Vagina (tissue), 2 donors: ENCODE measurements around the gene UNC5CL. TPM values are rescaled to one million over a fixed set of nuclear protein-coding genes. Genes with fewer than 3 reads are reported as not detected.

Experiments
- DNase-seq, 2 donors: peaks; one replicate each; pipeline ENCODE4 v3.0.0-alpha.2; 2017; ENCODE audit errors: extremely low spot score in 2 of 2
- H3K27ac ChIP-seq: fragments of 200-600 bp; sonication (generic); one replicate; pipeline ENCODE4 v1.5.1; 2019
- H3K27me3 ChIP-seq: fragments of 200-600 bp; sonication (generic); one replicate; pipeline ENCODE4 v1.5.1; 2019
- H3K36me3 ChIP-seq, 2 donors: fragments of 200-600 bp; sonication (generic); one replicate each; pipeline ENCODE4 v1.5.1; 2017 to 2019
- H3K4me1 ChIP-seq: fragments of 200-600 bp; sonication (generic); one replicate; pipeline ENCODE4 v1.5.1; 2019
- H3K4me3 ChIP-seq, 2 donors: fragments of 200-600 bp; sonication (generic); 1 replicate in 1 of 2; 2 replicates in 1 of 2; pipeline ENCODE4 v1.5.1; 2016 to 2019
- H3K9me3 ChIP-seq: fragments of 200-600 bp; sonication (generic); one replicate; pipeline ENCODE4 v1.5.1; 2019
- POLR2A ChIP-seq, 2 donors: fragments of 450-650 bp; IDR thresholded peaks; one replicate each; pipeline ENCODE4 v1.6.1; 2017; ENCODE audit warnings: antibody characterized with exemption in 2 of 2, mild to moderate bottlenecking in 2 of 2, moderate library complexity in 2 of 2
- POLR2AphosphoS5 ChIP-seq, 2 donors: sonication (generic); formaldehyde crosslinking; IDR thresholded peaks; one replicate each; pipeline ENCODE4 v1.9.0; 2017; ENCODE audit warnings: antibody characterized with exemption in 2 of 2, mild to moderate bottlenecking in 2 of 2, low read depth in 1 of 2; ENCODE audit not compliant: insufficient read depth in 1 of 2
- intact Hi-C: fragments of 100-400 bp; cut with DNase I; formaldehyde crosslinking; loops from one replicate; pipeline ENCODE4 v1.15.1; 2023
- total RNA-seq: library from RNA; depleted of rRNA; stranded (reverse); fragments of >200 nt; gene quantifications from one replicate; pipeline ENCODE4 v1.2.3, GENCODE V29; 2016
- TF ChIP-seq, protein P1 (sequence below), 3 experiments: fragments of 450-650 bp in 2 of 3; fragments of 200-600 bp in 1 of 3; sonication (generic) in 1 of 3; IDR thresholded peaks; one replicate each; pipeline ENCODE4 v1.5.1; 2017 to 2019; ENCODE audit warnings: antibody characterized with exemption in 3 of 3, mild to moderate bottlenecking in 2 of 3, moderate library complexity in 2 of 3

The UNC5CL gene
- total RNA-seq, 1 donor from 2014 or later, result 0.25 TPM

DNA sequence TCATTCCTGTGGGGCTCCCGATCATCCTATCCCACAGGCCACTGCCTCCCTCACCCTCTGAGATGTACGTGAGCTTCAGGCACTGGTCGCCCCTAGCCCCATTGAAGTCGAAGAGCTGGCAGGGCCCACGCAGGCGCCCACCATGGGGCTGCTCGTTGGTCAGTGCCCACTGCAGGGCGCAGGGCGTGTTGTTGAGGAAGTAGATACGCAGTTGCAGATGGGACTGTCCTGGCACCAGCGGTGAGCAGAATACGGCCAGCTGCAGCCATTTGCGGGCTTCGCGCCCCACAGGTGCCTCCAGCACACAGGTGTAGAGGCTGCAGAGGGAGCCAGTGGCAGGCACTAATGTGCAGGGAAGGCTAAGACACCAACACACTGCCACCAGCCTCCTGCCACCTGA lies 6.2 kb downstream of the UNC5CL start:
- TF ChIP-seq POLR2AphosphoS5 (IDR thresholded peaks at IDR 0.05; ENCODE audit: insufficient read depth in 1 of 2, low read depth in 1 of 2), result no peak
- H3K27me3 ChIP-seq, result no peaks in the 10 kb centered on the region
- no peaks in the 10 kb centered on the region for H3K9me3 ChIP-seq
- H3K27ac ChIP-seq, result no peak overlapping the region
- intact Hi-C loops, result no loop called here
- H3K4me1 ChIP-seq, result peaks cover 7% of the 10 kb centered on the region
- no peak overlapping the region for H3K4me3 ChIP-seq
- no peaks in the 10 kb centered on the region for H3K36me3 ChIP-seq
- no peak for DNase-seq

DNA sequence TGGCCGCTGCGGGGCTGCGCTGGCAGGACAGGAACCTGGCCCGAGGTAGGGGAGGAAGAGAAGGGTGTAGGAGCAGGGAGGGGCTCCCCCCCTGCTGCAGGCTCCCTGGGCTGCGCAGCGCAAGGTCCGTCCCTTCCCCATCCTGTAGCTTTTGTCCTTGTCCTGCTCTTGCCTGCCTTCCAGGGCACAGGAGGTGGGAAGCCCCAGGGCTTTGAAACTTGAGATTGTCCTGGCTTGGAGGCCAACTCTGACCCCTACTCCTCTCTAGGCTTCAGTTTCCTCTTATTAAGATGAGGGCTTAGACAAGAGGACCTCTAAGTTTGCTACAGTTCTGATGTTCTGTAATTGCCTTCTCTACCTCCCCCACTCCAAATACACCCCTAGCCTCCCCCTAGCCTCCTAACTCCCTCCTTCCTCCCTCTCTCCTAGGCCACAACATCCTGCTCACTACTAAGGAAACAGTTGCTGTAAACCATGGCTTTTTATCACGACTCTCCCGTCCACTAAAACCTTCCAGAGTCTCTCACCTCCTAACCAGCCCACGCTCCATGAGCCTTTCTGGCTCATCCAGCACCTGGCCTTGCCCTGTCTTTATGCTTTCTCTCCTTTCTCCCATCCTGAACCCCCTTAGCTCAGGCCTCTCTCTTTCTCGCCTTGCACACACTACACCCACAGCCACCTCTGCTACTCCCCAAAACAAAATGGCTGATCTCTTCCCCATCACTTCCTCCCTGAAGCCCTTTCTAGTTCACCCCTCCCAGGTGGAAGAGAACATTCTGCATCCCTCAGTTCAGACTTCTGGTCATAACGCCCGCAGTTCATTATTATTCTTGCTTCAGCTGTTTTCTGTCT lies 10.2 kb downstream of the UNC5CL start:
- H3K36me3 ChIP-seq, result no peaks in the 10 kb centered on the region
- no peaks in the 10 kb centered on the region for H3K9me3 ChIP-seq
- intact Hi-C loops, result no loop called here
- H3K27ac ChIP-seq, result peak overlapping the region; percentile 76
- peaks cover 16% of the 10 kb centered on the region for H3K4me1 ChIP-seq
- TF ChIP-seq POLR2AphosphoS5 (IDR thresholded peaks at IDR 0.05; ENCODE audit: insufficient read depth in 1 of 2, low read depth in 1 of 2) (no peak), POLR2A (IDR thresholded peaks at IDR 0.05) (no peak)
- TF ChIP-seq, protein P1, sequence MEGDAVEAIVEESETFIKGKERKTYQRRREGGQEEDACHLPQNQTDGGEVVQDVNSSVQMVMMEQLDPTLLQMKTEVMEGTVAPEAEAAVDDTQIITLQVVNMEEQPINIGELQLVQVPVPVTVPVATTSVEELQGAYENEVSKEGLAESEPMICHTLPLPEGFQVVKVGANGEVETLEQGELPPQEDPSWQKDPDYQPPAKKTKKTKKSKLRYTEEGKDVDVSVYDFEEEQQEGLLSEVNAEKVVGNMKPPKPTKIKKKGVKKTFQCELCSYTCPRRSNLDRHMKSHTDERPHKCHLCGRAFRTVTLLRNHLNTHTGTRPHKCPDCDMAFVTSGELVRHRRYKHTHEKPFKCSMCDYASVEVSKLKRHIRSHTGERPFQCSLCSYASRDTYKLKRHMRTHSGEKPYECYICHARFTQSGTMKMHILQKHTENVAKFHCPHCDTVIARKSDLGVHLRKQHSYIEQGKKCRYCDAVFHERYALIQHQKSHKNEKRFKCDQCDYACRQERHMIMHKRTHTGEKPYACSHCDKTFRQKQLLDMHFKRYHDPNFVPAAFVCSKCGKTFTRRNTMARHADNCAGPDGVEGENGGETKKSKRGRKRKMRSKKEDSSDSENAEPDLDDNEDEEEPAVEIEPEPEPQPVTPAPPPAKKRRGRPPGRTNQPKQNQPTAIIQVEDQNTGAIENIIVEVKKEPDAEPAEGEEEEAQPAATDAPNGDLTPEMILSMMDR (IDR thresholded peaks at IDR 0.05), result no peak
- peak overlapping the region; percentile 46 to 55 for H3K4me3 ChIP-seq
- DNase-seq, result no peak
- H3K27me3 ChIP-seq, result no peaks in the 10 kb centered on the region

DNA sequence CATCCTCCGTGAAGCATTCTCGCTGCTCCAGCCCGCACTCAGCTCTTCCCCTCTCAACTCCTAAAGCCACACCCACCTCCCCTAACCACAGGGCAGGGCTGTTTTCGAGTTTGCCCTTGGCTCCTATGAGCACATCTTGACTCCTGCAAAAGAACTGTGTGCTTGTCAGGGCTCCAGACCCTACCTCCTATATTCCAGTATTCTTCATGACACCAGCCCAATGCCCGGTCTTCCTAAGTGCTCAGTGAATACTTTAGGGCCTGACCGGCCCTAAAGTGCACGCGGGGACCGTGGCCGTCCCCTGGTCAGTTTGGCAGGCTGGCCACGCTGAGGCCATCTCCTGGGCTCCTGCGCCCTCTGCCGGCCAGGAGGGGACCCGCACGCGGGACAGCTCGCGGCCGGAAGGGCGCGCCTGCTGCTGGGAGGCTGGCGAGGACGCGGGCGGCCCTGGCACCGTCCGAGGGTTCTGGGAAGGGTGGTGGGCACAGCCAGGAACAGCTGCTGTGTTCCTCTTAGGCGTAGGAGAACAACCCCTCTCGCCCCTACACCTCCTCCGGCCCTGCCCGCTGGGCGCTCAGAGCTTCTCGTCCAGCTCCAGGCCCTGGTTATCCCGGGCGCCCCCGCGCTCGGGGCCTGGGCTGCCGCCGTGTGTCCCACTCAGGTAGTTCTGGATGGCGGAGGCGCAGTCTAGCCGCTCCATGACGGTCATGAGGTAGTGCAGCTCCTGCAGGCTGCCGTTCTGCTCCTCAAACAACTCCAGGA lies 11.0 kb downstream of the UNC5CL start:
- intact Hi-C loops, result no loop called here
- Histone ChIP-seq H3K36me3 (no peaks in the 10 kb centered on the region), H3K27me3 (no peaks in the 10 kb centered on the region), H3K9me3 (no peaks in the 10 kb centered on the region), H3K4me1 (peaks cover 16% of the 10 kb centered on the region), H3K4me3 (peak overlapping the region; percentile 46 to 55), H3K27ac (peak overlapping the region; percentile 76)
- DNase-seq, result no peak
- TF ChIP-seq, protein P1 (IDR thresholded peaks at IDR 0.05), result peak; percentile 92 to 97 (median 97)
- TF ChIP-seq POLR2A (IDR thresholded peaks at IDR 0.05) (no peak), POLR2AphosphoS5 (IDR thresholded peaks at IDR 0.05; ENCODE audit: insufficient read depth in 1 of 2, low read depth in 1 of 2) (peak in 1 of 2 donors; percentile 13)

DNA sequence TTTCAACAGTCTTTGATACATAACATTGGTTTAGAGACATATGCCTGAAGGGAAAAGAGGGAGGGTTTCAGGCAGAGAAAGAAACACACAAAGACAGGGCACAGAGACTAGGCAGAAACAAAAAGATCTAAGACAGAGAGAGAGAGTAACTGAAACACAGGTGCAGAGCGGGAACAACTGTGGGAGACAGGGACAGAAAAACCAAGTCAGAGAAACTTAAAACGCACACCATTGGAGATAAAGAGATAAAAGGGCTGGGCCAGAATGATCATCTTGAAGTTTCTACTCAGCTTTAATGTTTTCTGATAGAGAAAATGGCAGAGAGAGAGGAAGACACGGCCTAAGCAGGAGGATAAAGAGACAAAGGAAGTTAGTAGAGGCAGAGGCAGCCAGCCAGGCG lies 11.8 kb downstream of the UNC5CL start:
- no peaks in the 10 kb centered on the region for H3K36me3 ChIP-seq
- H3K27me3 ChIP-seq, result no peaks in the 10 kb centered on the region
- peak overlapping the region; percentile 76 for H3K27ac ChIP-seq
- H3K4me1 ChIP-seq, result peaks cover 16% of the 10 kb centered on the region
- intact Hi-C loops, result no loop called here
- no peak for DNase-seq
- H3K9me3 ChIP-seq, result no peaks in the 10 kb centered on the region
- TF ChIP-seq, protein P1 (IDR thresholded peaks at IDR 0.05), result no peak
- TF ChIP-seq POLR2AphosphoS5 (IDR thresholded peaks at IDR 0.05; ENCODE audit: insufficient read depth in 1 of 2, low read depth in 1 of 2), result no peak
- no peak for TF ChIP-seq POLR2A (IDR thresholded peaks at IDR 0.05)
- peak overlapping the region; percentile 46 to 55 for H3K4me3 ChIP-seq

DNA sequence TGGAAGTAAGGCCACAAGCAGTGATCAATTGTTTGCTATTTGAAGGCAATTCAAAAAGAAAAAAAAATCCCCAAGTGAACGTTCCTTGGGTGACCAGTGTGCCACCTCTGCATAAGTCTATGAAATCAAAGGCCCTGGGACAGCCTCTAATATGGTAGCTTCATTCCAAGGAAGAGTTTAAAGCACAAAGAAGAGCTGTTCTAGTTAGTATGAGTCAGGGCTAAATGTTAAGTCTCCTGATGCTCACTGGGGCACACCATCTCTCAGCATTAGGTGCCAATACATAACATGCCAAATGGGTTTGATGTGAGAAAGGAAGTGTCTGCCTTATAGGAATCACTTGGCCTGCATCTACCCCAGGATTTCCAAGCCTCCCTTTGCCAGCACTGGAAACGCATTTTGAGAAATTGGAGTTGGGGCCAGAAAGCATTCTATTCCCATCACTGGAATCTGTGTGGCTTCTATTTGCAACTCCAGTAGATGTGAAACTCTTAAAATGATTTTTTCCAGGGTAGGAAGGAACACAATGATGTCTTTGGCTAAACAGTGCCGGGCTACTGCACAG lies 13.0 kb downstream of the UNC5CL start:
- Histone ChIP-seq H3K4me1 (peaks cover 16% of the 10 kb centered on the region), H3K4me3 (no peak overlapping the region), H3K27ac (no peak overlapping the region), H3K27me3 (no peaks in the 10 kb centered on the region), H3K9me3 (no peaks in the 10 kb centered on the region), H3K36me3 (no peaks in the 10 kb centered on the region)
- intact Hi-C loops, result no loop called here
- DNase-seq, result no peak
- TF ChIP-seq POLR2AphosphoS5 (IDR thresholded peaks at IDR 0.05; ENCODE audit: insufficient read depth in 1 of 2, low read depth in 1 of 2), result no peak
- TF ChIP-seq POLR2A (IDR thresholded peaks at IDR 0.05), result no peak
- TF ChIP-seq, protein P1 (IDR thresholded peaks at IDR 0.05), result no peak
